Neural crest cell (in vitro differentiated cells): Measurements from ENCODE around the gene PREPL. TPM values are rescaled to one million over a fixed set of nuclear protein-coding genes. Genes with fewer than 3 reads are reported as not detected.

Experiments
- DNase-seq: peaks from one replicate; pipeline ENCODE4 v3.0.0; 2021; ENCODE audit warnings: low read depth, mixed read lengths, low spot score
- H3K27ac Mint-ChIP-seq: one replicate; pipeline ENCODE4 v1.8.0; 2021; ENCODE audit warnings: mild to moderate bottlenecking, mixed read lengths; ENCODE audit not compliant: unreplicated experiment
- H3K27me3 Mint-ChIP-seq: 2 replicates; pipeline ENCODE4 v1.8.0; 2021; ENCODE audit warnings: low read depth, mild to moderate bottlenecking, mixed read lengths
- H3K36me3 Mint-ChIP-seq: 2 replicates; pipeline ENCODE4 v1.8.0; 2021; ENCODE audit warnings: low read depth, mild to moderate bottlenecking, mixed read lengths
- H3K4me1 Mint-ChIP-seq: 2 replicates; pipeline ENCODE4 v1.8.0; 2021; ENCODE audit warnings: mixed read lengths
- H3K4me3 Mint-ChIP-seq: one replicate; pipeline ENCODE4 v1.8.0; 2021; ENCODE audit warnings: mild to moderate bottlenecking, mixed read lengths
- H3K9me3 Mint-ChIP-seq: 2 replicates; pipeline ENCODE4 v1.8.0; 2021; ENCODE audit warnings: mixed read lengths
- CTCF ChIP-seq: fragments of 200-600 bp; sonication (generic); conservative IDR thresholded peaks from 2 replicates; pipeline ENCODE4 v1.5.0; 2021; ENCODE audit warnings: antibody characterized with exemption, mild to moderate bottlenecking
- total RNA-seq: library from RNA; stranded (reverse); gene quantifications from 2 replicates; pipeline ENCODE4 v1.2.1, GENCODE V29; 2021

The PREPL gene
- total RNA-seq, 1 donor from 2014 or later: 46.1 TPM

- no peak for DNase-seq
- Mint-ChIP-seq H3K9me3 (no peaks in the 10 kb centered on the region), H3K27me3 (no peaks in the 10 kb centered on the region), H3K4me1 (no peaks in the 10 kb centered on the region), H3K4me3 (no peak overlapping the region), H3K27ac (no peak overlapping the region), H3K36me3 (peaks cover 14% of the 10 kb centered on the region)
- TF ChIP-seq CTCF: no peak
Measured at GRCh38 chr2:44329343-44329742, 32.0 kb downstream of the PREPL start.

- Mint-ChIP-seq H3K4me3 (no peak overlapping the region), H3K27ac (no peak overlapping the region), H3K4me1 (no peaks in the 10 kb centered on the region), H3K36me3 (peaks cover 14% of the 10 kb centered on the region), H3K27me3 (no peaks in the 10 kb centered on the region), H3K9me3 (no peaks in the 10 kb centered on the region)
- TF ChIP-seq CTCF: no peak
- no peak for DNase-seq
Measured at GRCh38 chr2:44328750-44329149, 32.5 kb downstream of the PREPL start.

- no peaks in the 10 kb centered on the region for H3K9me3 Mint-ChIP-seq
- H3K4me3 Mint-ChIP-seq: no peak overlapping the region
- no peaks in the 10 kb centered on the region for H3K4me1 Mint-ChIP-seq
- DNase-seq: no peak
- no peaks in the 10 kb centered on the region for H3K27me3 Mint-ChIP-seq
- H3K36me3 Mint-ChIP-seq: peaks cover 21% of the 10 kb centered on the region
- no peak overlapping the region for H3K27ac Mint-ChIP-seq
- TF ChIP-seq CTCF: no peak
Measured at GRCh38 chr2:44326548-44327264, 34.6 kb downstream of the PREPL start.

GRCh38 chr2:44325897-44326296, 35.4 kb downstream of the PREPL start:
- peaks cover 16% of the 10 kb centered on the region for H3K36me3 Mint-ChIP-seq

GRCh38 chr2:44324971-44325426, 36.3 kb downstream of the PREPL start:
- DNase-seq: no peak
- TF ChIP-seq CTCF: no peak
- Mint-ChIP-seq H3K4me3 (no peak overlapping the region), H3K4me1 (no peaks in the 10 kb centered on the region), H3K27me3 (no peaks in the 10 kb centered on the region), H3K27ac (no peak overlapping the region), H3K36me3 (peaks cover 14% of the 10 kb centered on the region), H3K9me3 (no peaks in the 10 kb centered on the region)

More at GRCh38 chr2:44325897-44326296, 35.4 kb downstream of the PREPL start:
- no peak for TF ChIP-seq CTCF
- Mint-ChIP-seq H3K4me1 (no peaks in the 10 kb centered on the region), H3K4me3 (no peak overlapping the region), H3K9me3 (no peaks in the 10 kb centered on the region), H3K27me3 (no peaks in the 10 kb centered on the region), H3K27ac (no peak overlapping the region)
- DNase-seq: no peak
